BJ (cell line): ENCODE measurements around the gene ZBTB40. TPM values are rescaled to one million over a fixed set of nuclear protein-coding genes. Genes with fewer than 3 reads are reported as not detected.

Source experiments
- CTCF ChIA-PET: fragments of 350-600 bp; formaldehyde crosslinking; extraction: SDS; loops from one replicate; lab custom pipeline; 2021; ENCODE audit warnings: antibody characterized with exemption, inconsistent platforms; lab: Yijun Ruan, JAX
- POLR2A ChIA-PET: fragments of 300-600 bp; sonication (Branson Sonifier 250); formaldehyde crosslinking; extraction: SDS; loops from one replicate; lab custom pipeline; 2021; ENCODE audit warnings: antibody characterized with exemption; lab: Charles Lee
- DNase-seq: peaks from one replicate; pipeline ENCODE4 v3.0.0-alpha.2; 2011; ENCODE audit warnings: low read depth
- H3K27me3 ChIP-seq: 2 replicates; pipeline ENCODE4 v1.6.0; 2011; ENCODE audit warnings: low read length; ENCODE audit not compliant: control insufficient read depth, insufficient read depth
- H3K36me3 ChIP-seq: 2 replicates; pipeline ENCODE4 v1.5.1; 2011; ENCODE audit warnings: low read length; ENCODE audit not compliant: control insufficient read depth, insufficient read depth
- H3K4me3 ChIP-seq: 2 replicates; pipeline ENCODE4 v1.5.1; 2011; ENCODE audit warnings: low read depth, mild to moderate bottlenecking, control low read depth, low read length
- CTCF ChIP-seq: IDR thresholded peaks from 2 replicates; pipeline ENCODE4 v1.5.1; 2011; ENCODE audit warnings: low read depth, mild to moderate bottlenecking, control low read depth, inconsistent platforms, low read length, moderate library complexity; ENCODE audit not compliant: insufficient read depth
- polyA plus RNA-seq: library from polyadenylated mRNA; depleted of rRNA; stranded (reverse); fragments of >200 nt; gene quantifications from 2 replicates; pipeline ENCODE4 v1.2.3, GENCODE V29; 2011

ZBTB40 gene
- polyA plus RNA-seq, 1 experiment, result 5.0 TPM

DNA sequence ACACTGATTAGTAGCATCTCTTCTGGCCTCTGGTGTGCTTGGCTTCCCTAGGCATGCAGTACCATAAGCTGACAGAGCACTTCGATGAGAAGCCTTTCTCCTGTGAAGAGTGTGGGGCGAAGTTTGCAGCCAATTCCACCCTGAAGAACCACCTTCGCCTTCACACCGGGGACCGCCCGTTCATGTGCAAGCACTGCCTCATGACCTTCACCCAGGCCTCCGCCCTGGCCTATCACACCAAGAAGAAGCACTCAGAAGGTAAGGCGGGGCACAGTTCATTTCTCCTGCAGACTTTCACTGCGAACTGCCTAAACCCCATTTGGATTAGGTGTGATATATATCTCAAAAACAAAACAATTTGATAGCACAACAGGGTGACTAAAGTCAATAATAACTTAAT, 61.2 kb downstream of the ZBTB40 start:
- CTCF ChIA-PET, result interaction anchor here (1.5 kb wide), 1 partner anchor 15 kb away, joined by 4 read pairs; no protein-coding TSS in a partner anchor
- H3K27me3 ChIP-seq, result no peaks in the 10 kb centered on the region
- no peak for DNase-seq
- peaks cover 23% of the 10 kb centered on the region for H3K36me3 ChIP-seq
- POLR2A ChIA-PET, result no interaction called here
- no peak overlapping the region for H3K4me3 ChIP-seq
- no peak for TF ChIP-seq CTCF

GRCh38 chr1:22516906-22517571, 65.4 kb downstream of the ZBTB40 start:
- no peaks in the 10 kb centered on the region for H3K27me3 ChIP-seq
- CTCF ChIA-PET, result no interaction called here
- TF ChIP-seq CTCF, result no peak
- POLR2A ChIA-PET, result interaction anchor here (0.6 kb wide), 1 partner anchor 80 kb away, joined by 4 read pairs; no protein-coding TSS in a partner anchor
- peaks cover 23% of the 10 kb centered on the region for H3K36me3 ChIP-seq
- H3K4me3 ChIP-seq, result no peak overlapping the region
- DNase-seq, result no peak

- POLR2A ChIA-PET, result no interaction called here
- Histone ChIP-seq H3K36me3 (peaks cover 20% of the 10 kb centered on the region), H3K4me3 (no peak overlapping the region), H3K27me3 (no peaks in the 10 kb centered on the region)
- DNase-seq, result no peak
- no peak for TF ChIP-seq CTCF
- CTCF ChIA-PET, result no interaction called here
Observed at GRCh38 chr1:22517956-22518355, 66.3 kb downstream of the ZBTB40 start.

GRCh38 chr1:22518379-22518778, 66.7 kb downstream of the ZBTB40 start:
- Histone ChIP-seq H3K27me3 (no peaks in the 10 kb centered on the region), H3K36me3 (peaks cover 20% of the 10 kb centered on the region), H3K4me3 (no peak overlapping the region)
- ChIA-PET POLR2A (no interaction called here), CTCF (no interaction called here)
- no peak for DNase-seq
- no peak for TF ChIP-seq CTCF

DNA sequence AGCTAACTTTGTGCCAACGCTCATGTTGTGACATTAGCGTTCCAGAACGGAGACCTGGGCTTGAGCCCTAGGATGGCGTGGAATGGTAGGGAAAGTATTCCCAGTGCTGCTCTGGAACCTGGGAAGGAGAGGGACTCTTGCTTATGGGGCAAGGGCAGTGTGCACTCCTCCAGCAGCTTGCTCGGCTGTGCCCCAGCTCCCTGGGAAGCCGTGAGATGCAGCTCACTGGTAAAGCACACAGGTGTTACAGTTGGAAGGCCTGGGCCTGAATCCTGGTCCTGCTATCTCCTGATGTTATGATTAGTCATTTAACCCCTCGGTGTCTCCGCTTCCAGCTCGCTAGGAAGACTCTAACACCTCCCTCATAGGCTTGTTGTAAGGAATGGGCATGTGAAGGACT, 69.2 kb downstream of the ZBTB40 start:
- H3K36me3 ChIP-seq, result peaks cover 19% of the 10 kb centered on the region
- no peaks in the 10 kb centered on the region for H3K27me3 ChIP-seq
- CTCF ChIA-PET, result interaction anchor here (0.6 to 0.9 kb wide), 2 partner anchors 14 to 119 kb away, joined by 4 to 5 read pairs; no protein-coding TSS in a partner anchor
- TF ChIP-seq CTCF, result no peak
- no peak overlapping the region for H3K4me3 ChIP-seq
- POLR2A ChIA-PET, result no interaction called here
- no peak for DNase-seq
